ENCODE data around the gene BAZ2A.
"Not testable (repeated sequence)": the region's sequence is repeated elsewhere in the genome, so short reads cannot be mapped to it uniquely, and the experiment has no call there.

The BAZ2A gene

GRCh38 chr12:56630180-56630632, at the start of gene BAZ2A:
Gene BAZ2A (minus strand): TSS chr12:56630326. CDS start chr12:56617530, 12,796 bp downstream.
- peak within 1 kb of the TSS; percentile 89 for H3K4me3 ChIP-seq (ENCODE audit: low read depth, low read length)

GRCh38 chr12:56678852-56679251, 48.7 kb upstream of the BAZ2A start:
- no peak overlapping the region for H3K4me3 ChIP-seq (ENCODE audit: low read depth, low read length)

GRCh38 chr12:56677680-56678079, 47.6 kb upstream of the BAZ2A start:
- H3K4me3 ChIP-seq (ENCODE audit: low read depth, low read length): no peak overlapping the region

GRCh38 chr12:56676851-56677580, 46.9 kb upstream of the BAZ2A start:
- no peak overlapping the region for H3K4me3 ChIP-seq (ENCODE audit: low read depth, low read length)

- H3K4me3 ChIP-seq (ENCODE audit: low read depth, low read length): no peak overlapping the region
These were observed 41.5 kb upstream of the BAZ2A start for GRCh38 chr12:56671608-56672007.

GRCh38 chr12:56670836-56671235, 40.7 kb upstream of the BAZ2A start:
- H3K4me3 ChIP-seq (ENCODE audit: low read depth, low read length): no peak overlapping the region

GRCh38 chr12:56668197-56668457, 38.0 kb upstream of the BAZ2A start:
- H3K4me3 ChIP-seq (ENCODE audit: low read depth, low read length): no peak overlapping the region

- H3K4me3 ChIP-seq (ENCODE audit: low read depth, low read length): no peak overlapping the region
These were observed 32.0 kb upstream of the BAZ2A start for GRCh38 chr12:56661979-56662638.

- no peak overlapping the region for H3K4me3 ChIP-seq (ENCODE audit: low read depth, low read length)
These were observed 31.4 kb upstream of the BAZ2A start for GRCh38 chr12:56661560-56661959.

GRCh38 chr12:56658921-56659320, 28.8 kb upstream of the BAZ2A start:
- no peak overlapping the region for H3K4me3 ChIP-seq (ENCODE audit: low read depth, low read length)

GRCh38 chr12:56657416-56658379, 27.6 kb upstream of the BAZ2A start:
- no peak overlapping the region for H3K4me3 ChIP-seq (ENCODE audit: low read depth, low read length)

GRCh38 chr12:56653781-56654180, 23.7 kb upstream of the BAZ2A start:
- not testable (repeated sequence) for H3K4me3 ChIP-seq (ENCODE audit: low read depth, low read length)

- not testable (repeated sequence) for H3K4me3 ChIP-seq (ENCODE audit: low read depth, low read length)
These were observed 17.9 kb upstream of the BAZ2A start for GRCh38 chr12:56648023-56648422.

GRCh38 chr12:56645717-56646446, 15.8 kb upstream of the BAZ2A start, which contains the start of gene ATP5F1B:
Gene ATP5F1B (minus strand): TSS chr12:56645984. CDS start chr12:56645963, 21 bp downstream.
- H3K4me3 ChIP-seq (ENCODE audit: low read depth, low read length): peak within 1 kb of the TSS; percentile 100

GRCh38 chr12:56645201-56645716, 15.1 kb upstream of the BAZ2A start:
- H3K4me3 ChIP-seq (ENCODE audit: low read depth, low read length): peak overlapping the region; percentile 100

GRCh38 chr12:56644654-56645053, 14.5 kb upstream of the BAZ2A start:
- H3K4me3 ChIP-seq (ENCODE audit: low read depth, low read length): peak overlapping the region; percentile 100

GRCh38 chr12:56641219-56641618, 11.1 kb upstream of the BAZ2A start:
- no peak overlapping the region for H3K4me3 ChIP-seq (ENCODE audit: low read depth, low read length)

- no peak overlapping the region for H3K4me3 ChIP-seq (ENCODE audit: low read depth, low read length)
These were observed 7.5 kb upstream of the BAZ2A start for GRCh38 chr12:56637621-56638020.

- H3K4me3 ChIP-seq (ENCODE audit: low read depth, low read length): no peak overlapping the region
These were observed 6.8 kb upstream of the BAZ2A start for GRCh38 chr12:56636675-56637540.

All from iPS-11a (cell line).